HG03280 (cell line): ENCODE data around the gene ZNF569.
"Not testable (repeated sequence)": the region's sequence is repeated elsewhere in the genome, so short reads cannot be mapped to it uniquely, and the experiment has no call there.

ENCODE experiments used
- ATAC-seq: cut with Tn5 transposase; IDR thresholded peaks from one replicate; pipeline ENCODE4 v1.9.1; 2021; ENCODE audit warnings: mild to moderate bottlenecking, moderate library complexity; ENCODE audit not compliant: unreplicated experiment

Gene ZNF569

DNA sequence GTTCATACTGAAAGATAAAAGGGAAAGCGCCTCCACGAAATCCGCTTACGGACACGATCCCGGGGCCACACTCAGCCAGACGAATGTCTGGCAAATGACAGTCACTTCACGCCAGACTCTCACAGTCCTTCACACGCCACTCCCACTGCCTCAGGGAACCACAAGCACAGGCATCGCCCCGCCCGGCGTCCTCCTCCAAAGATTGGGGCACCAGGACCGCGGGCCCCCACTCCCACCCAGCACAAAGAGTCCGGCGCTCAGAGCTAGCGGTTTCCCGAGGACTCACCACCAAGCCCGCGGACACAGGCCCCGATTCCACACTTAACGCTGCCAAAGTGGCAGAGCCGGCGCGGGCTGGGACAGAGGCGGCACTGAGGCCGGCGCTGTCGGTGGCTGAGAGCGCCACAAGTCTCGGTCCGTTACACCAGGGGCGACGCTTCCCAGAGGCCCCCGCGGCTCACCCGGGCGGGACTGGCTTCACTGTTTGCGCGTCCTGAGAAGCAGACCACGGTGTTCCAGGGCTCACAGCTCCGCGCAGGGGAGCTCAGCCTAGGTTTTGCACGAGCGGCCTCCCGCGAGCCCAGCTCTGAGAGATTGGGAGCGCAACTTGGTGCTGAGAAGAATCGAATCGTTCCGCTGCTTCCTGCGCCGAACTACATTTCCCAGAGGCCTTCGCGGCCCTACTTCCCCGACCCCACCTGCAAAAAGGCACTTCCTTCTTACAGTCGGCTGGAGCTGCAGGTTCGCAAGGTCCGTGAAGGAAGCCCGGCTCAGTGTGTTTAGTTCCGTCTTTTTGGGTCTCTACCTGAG, at the start of gene ZNF569:
Gene ZNF569 (minus strand): TSS at position 647 of the 810 bp plus-strand sequence. CDS start 22,523 bp downstream, outside the sequence.
- peak; percentile 67 for ATAC-seq

DNA sequence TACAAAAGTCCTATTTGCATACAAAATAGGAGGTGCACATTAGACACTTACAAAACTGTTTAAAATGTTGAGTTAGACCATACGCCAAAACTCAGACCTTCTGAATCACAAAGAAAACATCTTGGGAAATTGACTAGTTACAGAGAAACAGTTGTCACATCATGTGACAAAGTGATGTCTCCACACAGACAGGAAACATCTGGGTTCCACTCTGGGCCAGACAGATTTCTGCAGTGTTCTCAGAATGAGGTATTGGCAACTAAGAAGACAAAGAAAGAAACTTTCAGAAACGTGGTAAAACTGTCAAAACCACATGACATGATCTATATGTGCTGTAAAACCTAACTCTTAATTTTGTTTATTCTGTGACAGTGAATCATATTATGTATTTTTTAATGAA, 46.2 kb upstream of the ZNF569 start:
- no peak for ATAC-seq

DNA sequence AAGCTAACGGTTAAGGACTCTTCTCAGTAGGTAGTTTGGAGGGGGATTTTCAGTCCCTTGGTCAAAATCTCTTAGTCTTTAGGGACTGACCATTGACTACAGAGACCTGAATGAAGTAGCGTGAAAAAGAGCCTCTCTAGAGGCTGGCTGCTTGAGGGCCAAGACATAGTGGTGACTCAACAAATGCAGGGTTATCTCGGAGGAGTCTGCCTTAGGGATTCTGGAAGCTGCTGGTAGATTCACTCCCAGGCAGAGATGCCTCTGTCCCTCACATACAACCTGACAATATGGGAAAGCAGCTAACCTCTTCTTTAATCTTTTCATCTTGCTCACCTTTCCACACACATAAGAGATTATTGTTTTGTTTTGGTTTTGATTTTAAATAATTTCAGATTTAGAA, 44.6 kb upstream of the ZNF569 start:
- no peak for ATAC-seq

DNA sequence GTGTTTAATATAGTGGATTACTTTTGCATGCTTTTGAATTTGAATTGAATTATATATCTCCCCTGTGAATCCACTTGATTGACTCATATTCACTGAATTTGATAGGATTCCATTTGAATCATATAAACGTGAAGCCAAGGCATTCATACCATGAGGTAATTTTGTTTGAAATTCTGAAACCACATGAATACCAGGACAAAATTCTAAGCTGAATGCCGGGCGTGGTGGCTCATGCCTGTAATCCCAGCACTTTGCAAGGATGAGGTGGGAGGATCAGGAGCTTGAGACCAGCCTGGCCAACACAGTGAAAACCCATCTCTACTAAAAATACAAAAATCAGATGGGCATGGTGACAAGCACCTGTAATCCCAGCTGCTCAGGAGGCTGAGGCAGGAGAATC, 43.9 kb upstream of the ZNF569 start:
- ATAC-seq = no peak

DNA sequence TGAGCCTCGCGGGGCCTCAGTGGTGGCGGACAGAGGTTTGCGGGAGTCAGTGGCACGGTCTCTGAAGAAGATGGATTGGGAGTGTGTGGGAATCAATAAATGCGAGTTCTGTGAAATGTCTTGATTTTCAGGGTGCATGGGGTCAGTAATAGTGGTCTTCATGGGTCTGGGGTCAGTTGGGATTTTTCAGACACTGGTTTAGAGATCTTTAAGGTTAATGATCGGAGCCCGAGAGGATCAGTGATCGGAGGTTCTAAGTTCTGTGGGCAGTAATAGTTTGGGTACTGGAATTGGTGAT, 39.9 kb upstream of the ZNF569 start:
- no peak for ATAC-seq

DNA sequence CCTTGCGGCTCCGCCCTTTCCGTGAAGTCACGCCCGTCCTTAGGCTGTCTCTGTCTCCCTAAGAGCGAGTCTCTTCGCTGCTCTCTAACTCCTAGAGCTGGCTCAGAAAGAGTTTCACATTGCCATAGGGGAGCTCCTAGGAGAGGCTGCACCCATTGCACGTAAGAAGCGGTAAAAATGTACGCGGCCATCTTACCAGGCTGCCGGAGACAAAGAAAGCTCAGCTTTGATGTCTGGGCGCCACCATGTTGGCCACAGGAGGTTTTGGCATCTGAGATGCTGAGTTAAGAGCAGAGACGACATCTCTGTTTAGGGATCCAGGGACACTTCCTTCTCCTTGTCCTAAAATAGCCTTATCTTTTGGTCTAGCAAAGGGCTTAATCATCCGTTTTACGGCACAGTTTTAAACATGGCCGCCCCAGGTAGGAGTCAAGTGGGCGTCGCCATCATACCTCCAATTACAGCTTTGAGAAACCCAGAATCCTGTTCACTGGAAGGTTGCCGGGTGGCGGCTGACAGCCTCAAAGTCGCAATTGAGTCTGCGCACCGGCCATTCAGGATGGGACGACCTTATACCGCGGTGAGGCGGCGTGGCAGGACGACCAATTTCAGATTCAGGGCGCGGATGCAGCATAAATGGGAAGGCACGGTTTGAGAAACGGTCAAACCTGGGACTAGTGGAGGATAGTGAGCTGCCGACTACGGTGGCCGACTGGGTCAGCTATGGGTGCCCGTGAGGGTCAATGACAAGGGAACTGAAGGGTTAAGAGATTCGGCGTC, 39.3 kb upstream of the ZNF569 start, which contains the start of gene ZNF793:
Gene ZNF793 (plus strand): TSS at position 553 of the 780 bp plus-strand sequence. CDS start 16,501 bp downstream, outside the sequence.
- no peak for ATAC-seq

DNA sequence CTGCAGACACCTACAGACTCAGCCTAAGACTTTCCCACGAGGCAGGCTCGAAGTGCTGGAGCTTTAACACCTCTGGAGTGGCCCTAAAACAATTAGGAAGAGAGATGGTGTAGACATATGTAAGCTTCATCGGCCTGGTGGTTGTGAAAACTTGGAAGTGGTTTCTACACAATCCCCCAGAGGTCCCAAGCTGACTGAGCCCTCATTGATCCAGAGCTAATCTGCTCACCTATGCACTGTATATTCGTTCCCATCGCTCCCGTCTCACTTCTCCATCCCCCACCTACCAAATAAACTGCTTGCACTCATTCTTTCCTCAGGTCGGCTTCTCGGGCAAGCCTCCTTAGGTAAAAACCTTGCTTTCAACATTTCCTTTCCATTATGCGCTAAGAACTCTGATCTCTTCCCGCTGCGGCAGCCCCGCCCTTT, 38.7 kb upstream of the ZNF569 start:
- ATAC-seq = no peak

DNA sequence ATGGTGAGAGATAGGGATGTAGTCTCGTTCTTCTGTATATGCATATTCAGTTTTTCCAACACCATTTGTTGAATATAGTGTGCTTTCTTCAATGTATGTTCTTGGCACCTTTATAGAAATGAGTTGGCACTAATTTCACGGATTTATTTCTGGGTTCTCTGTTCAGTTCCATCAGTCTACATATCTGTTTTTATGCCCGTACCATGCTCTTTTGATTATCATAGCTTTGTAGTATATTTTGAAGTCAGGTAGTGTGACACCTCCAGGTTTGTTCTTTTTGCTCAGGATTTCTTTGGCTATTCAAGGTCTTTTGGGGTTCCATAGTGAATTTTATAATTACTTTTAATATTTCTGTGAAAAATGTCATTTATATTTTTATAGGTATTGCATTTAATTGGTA, 25.0 kb upstream of the ZNF569 start:
- no peak for ATAC-seq

DNA sequence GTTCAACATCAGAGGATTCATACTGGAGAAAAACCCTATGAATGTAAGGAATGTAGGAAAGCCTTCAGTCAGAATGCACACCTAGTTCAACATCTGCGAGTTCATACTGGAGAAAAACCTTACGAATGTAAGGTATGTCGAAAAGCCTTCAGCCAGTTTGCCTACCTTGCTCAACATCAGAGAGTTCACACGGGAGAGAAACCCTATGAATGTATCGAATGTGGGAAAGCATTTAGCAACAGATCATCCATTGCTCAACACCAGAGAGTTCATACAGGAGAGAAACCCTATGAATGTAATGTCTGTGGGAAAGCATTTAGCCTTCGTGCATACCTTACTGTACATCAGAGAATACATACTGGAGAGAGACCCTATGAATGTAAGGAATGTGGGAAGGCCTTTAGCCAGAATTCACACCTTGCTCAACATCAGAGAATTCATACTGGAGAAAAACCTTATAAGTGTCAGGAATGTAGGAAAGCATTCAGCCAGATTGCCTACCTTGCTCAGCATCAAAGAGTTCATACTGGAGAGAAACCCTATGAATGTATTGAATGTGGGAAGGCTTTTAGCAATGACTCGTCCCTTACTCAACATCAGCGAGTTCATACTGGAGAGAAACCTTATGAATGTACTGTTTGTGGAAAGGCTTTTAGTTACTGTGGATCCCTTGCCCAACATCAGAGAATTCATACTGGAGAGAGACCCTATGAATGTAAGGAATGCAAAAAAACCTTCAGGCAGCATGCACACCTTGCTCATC, 17.3 kb upstream of the ZNF569 start:
- ATAC-seq = no peak

DNA sequence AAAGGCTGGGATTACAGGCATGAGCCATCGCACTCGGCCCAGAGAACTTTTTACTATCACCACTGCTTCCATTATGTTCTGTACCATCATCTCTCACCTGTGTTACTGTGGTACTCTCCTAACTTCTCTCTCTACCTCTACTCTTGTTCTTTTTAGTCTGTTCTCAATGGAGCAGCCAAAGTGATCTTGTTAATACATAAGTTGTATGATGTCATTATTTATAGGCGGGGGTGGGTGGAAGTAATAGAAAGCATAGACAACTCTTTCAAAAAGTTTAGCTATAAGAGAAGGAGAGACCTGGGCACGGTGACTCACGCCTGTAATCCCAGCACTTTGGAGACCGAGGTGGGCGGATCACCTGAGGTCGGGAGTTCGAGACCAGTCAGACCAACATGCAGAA, 4.9 kb upstream of the ZNF569 start:
- no peak for ATAC-seq

DNA sequence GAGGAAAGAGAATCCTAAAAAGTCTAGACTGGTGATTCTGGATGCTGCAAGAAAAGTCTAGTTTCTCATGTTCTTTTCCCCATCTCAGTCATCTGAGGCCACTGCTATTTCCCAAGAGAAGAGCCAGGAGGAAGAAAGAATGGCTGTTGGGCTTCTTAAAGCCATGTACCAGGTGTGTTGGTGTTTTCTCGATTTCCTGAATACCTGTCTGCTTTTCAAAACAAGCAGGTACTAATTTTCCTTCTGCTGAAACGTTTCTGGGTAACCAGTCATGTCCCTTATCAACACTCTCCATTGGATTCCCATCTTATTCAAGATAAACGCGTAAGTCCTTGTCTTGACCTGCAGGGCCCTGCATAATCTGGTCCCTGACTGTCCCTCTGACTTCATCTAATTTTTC, 3.0 kb upstream of the ZNF569 start:
- ATAC-seq = no peak

DNA sequence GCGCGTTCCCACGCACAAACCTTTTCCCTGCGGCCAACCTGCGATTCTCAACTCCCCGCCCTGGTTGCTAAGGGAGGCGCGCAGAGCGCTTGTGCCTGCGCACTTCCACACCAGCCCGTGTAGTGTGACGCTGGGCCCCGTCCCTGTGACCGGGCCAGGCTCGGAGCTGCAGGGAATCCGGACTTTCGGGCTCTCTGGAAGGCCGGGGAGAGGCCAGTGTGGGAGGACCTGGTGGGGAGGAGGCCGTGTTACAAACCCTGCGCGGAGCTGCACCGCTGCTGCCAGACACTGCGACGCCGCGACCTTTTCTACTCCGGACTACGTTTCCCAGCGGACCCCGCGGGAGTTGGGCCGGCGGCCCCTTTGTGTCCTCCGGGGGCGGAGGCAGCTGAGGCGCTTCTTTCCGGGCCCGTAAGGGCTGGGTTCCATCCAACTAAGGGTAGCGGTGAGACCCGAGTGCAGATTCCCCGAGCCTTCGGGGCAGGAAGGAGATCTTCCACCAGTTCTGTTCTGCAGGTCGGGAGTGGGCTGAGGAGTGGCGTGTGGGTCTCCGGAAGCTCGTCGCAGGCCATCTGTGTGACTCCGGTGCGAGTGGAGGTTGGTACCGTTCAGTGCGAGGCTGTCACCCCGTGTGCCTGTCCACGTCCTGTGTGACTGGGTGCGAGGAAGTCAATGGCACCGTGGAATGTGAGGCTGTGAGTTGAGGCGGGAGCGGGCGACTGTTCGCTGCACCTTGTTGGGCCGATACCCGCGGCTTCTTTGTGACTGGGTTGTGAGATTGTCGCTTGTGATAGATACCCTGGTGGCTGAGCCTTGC, 1.9 kb upstream of the ZNF569 start, which contains the start of gene ZNF570:
Gene ZNF570 (plus strand): TSS at position 396 of the 817 bp plus-strand sequence. CDS start 999 bp downstream, outside the sequence.
- ATAC-seq = peak; percentile 58

DNA sequence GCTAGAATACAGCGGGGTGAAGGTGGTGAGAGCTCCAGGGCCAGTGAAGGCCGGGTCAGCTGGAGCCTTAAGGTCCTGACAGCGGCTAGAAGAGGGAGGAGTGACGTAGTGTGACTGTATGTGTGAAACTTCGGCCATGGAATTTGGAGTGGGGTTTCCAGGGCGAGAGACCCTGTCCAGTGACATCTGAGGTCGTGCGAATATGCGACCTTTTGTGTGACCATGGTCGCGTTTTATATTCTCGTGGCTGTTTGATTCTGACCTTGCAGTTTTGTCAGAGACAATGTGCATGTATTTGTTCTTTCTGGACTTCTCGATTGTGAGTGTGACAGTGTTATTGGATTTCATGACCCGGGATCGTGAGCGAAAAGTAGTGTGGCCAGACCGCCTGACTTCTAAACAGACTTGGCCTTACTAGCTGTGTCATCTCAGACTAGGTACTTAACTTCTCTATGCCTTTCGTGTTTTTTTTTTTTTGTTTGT, 405 bp upstream of the ZNF569 start:
- ATAC-seq = no peak

DNA sequence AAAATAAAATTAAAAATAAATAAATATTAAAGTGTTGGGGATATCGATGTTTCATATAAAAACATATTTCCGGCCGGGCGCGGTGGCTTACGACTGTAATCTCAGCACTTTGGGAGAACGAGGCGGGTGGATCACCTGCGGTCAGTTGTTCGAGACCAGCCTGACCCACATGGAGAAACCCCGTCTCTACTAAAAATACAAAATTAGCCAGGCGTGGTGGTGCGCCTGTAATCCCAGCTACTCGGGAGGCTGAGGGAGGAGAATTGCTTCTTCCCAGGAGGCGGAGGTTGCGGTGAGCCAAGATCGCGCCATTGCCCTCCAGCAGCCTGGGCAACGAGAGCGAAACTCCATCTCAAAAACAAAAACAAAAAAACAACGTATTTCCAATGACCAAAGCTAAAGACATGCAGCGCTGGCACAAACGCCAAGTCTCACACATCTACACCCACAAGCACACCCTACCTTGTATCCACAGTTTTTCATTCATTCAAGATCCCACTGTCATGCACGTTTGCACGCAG, 907 bp downstream of the ZNF569 start:
- no peak for ATAC-seq

DNA sequence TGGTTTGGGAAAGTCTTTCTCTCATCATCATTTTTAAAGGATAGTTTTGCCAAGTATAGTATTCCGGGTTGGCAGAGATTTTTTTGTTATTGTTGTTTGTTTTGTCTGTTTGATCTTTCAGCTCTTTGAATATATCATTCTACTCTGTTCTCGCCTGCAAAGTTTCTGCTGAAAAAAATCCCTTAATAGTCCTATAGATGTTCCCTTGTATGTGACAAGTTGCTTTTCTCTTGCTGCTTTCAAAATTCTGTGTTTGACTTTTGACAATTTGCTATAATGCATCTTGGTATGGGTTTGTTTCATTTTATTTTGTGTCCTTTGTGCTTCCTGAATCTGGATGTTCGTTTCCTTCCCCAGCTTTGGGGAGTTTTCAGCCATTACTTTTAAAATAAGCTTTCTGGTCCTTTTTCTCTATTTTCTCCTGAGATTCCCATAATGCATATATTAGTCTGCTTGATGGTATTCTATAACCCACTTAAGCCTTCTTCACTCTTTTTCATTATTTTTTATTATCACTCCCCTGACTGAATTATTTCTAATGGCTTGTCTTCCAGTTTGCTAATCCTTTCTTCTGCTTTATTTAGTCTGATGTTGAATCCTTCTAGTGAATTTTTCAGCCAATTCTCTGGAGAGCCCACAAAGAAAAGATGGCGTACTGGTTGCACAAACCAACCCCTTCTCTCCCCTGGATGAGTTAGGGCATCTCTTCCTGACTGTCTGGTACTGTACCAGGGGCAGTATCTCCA, 14.6 kb downstream of the ZNF569 start:
- ATAC-seq = no peak

DNA sequence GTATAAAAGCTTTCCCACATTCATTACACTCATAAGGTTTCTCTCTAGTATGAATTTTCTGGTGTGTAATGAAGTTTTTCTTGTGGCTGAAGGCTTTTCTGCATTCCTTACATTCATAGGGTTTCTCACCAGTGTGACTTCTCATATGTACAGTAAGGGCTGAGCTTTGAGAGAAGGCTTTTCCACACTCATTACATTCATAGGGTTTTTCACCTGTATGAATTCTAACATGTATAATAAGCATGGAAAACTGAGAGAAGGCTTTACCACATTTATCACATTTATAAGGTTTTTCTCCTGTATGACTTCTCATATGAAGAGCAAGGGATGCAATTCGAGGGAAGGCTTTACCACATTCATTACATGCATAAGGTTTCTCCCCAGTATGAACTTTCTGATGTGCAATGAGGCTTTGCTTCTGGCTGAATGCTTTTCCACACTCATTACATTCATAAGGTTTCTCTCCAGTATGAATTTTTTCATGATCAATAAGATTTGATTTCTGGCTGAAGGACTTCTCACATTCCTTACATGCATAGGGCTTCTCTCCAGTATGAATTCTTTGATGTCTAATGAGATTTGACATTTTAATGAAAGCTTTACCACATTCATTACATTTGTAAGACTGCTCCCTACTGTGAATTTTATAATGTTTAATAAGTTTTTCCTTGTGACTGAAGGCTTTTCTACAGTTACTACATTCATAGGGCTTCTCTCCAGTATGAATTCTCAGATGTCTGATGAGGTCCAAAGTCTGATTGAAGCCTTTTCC, 53.7 kb downstream of the ZNF569 start:
- ATAC-seq = no peak

DNA sequence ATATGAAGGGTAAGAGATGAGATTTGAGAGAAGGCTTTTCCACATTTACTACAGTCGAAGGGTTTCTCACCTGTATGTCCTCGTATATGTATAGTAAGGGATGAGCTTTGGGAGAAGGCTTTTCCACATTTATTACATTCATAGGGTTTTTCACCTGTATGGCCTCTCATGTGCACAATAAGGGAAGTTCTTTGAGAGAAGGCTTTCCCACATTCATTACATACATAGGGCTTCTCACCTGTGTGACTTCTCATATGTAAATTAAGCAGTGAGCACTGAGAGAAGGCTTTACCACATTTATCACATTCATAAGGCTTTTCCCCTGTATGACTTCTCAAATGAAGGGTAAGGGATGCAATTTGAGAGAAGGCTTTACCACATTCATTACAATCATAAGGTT, 54.5 kb downstream of the ZNF569 start:
- ATAC-seq = no peak

DNA sequence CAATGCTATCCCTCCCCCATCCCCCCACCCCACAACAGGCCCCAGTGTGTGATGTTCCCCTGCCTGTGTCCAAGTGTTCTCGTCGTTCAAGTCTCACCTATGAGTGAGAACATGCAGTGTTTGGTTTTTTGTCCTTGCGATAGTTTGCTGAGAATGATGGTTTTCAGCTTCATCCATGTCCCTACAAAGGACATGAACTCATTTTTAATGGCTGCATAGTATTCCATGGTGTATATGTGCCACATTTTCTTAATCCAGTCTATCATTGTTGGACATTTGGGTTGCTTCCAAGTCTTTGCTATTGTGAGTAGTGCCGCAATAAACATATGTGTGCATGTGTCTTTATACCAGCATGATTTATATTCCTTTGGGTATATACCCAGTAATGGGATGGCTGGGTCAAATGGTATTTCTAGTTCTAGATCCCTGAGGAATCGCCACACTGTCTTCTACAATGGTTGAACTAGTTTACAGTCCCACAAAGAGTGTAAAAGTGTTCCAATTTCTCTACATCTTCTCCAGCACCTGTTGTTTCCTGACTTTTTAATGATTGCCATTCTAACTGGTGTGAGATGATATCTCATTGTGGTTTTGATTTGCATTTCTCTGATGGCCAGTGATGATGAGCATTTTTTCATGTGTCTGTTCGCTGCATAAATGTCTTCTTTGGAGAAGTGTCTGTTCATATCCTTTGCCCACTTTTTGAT, 61.0 kb downstream of the ZNF569 start:
- not testable (repeated sequence) for ATAC-seq
